ENCODE results near the gene ACTR8. TPM values are rescaled to one million over a fixed set of nuclear protein-coding genes. Genes with fewer than 3 reads are reported as not detected.

ACTR8 gene
- total and polyA plus RNA-seq, 2 of the 13 experiments (the other 11 are each of a cell fraction or from before 2014, with no cell fraction given) = 15.5 to 29.0 TPM

DNA sequence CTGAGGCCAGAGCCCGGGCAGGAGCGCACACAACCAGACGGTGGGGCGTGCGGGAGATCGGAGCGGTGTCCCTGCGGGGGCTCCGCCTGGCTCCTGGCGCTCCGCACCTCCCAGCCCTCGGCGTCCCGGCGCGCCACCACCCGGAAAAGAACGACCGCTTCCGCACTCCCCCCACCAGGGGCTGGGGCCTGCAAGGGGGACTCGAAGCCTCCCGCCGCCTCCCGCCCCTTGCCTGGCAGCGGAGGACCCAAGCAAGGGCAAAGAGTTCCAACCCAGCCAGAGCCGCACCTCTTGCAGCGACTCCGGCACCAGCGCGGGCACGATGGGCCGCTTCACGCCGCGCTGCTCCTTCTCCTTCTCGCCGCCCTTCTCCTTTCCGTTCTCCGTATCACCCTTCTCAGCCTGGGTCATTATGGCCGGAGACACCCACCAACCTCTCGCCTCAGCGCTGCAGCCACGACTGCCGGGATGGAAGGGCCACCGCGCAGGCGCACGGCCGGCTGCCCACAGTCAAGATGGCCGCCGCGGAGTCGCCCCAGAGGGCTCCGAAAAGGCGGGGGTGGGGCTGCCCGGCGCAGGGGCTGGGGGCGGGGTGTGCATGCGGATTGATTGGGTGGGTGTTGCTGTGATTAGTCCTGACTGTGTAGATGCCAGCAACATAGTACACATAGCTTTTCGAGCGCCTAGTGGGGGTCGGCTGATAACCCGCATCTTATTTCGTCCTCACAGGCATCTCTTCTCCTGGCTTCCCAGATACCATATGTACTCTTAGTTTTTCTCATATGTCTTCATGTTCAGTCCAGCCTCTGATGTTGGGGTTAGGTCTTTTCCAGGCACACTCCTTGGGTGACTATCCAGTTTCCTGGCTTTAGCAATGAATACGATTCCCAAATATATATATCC, at the start of gene ACTR8 (continued):
- TF ChIP-seq, protein P1, sequence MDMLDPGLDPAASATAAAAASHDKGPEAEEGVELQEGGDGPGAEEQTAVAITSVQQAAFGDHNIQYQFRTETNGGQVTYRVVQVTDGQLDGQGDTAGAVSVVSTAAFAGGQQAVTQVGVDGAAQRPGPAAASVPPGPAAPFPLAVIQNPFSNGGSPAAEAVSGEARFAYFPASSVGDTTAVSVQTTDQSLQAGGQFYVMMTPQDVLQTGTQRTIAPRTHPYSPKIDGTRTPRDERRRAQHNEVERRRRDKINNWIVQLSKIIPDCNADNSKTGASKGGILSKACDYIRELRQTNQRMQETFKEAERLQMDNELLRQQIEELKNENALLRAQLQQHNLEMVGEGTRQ (IDR thresholded peaks at IDR 0.05; ENCODE audit: low read depth, low read length) = no peak
- TF ChIP-seq, protein P1 (CRISPR knock-in tag; IDR thresholded peaks at IDR 0.05; ENCODE audit: borderline replicate concordance) = no peak
- TF ChIP-seq ZNF430 (CRISPR knock-in tag; IDR thresholded peaks at IDR 0.05) = peak; percentile 89; the same call in 1 of the 2 replicates
- no peak for TF ChIP-seq GTF2F1 (IDR thresholded peaks at IDR 0.05; ENCODE audit: low read length)
- TF ChIP-seq HCFC1 (IDR thresholded peaks at IDR 0.05; ENCODE audit: low read depth, low read length) = peak; percentile 65
- TF ChIP-seq SALL1 (CRISPR knock-in tag; IDR thresholded peaks at IDR 0.05) = peak; percentile 87
- TF ChIP-seq ZNF670 (CRISPR knock-in tag; IDR thresholded peaks at IDR 0.05; ENCODE audit: borderline replicate concordance) = peak; percentile 87
- TF ChIP-seq ZNF850 (CRISPR knock-in tag; conservative IDR thresholded peaks at IDR 0.05) = 0 out of 2 replicates have a peak, but pooled peaks have one; percentile 47
- no peak; the same call in 1 of the 2 replicates for TF ChIP-seq HMG20A (CRISPR knock-in tag; IDR thresholded peaks at IDR 0.05; ENCODE audit: borderline replicate concordance)
- TF ChIP-seq, protein P2, sequence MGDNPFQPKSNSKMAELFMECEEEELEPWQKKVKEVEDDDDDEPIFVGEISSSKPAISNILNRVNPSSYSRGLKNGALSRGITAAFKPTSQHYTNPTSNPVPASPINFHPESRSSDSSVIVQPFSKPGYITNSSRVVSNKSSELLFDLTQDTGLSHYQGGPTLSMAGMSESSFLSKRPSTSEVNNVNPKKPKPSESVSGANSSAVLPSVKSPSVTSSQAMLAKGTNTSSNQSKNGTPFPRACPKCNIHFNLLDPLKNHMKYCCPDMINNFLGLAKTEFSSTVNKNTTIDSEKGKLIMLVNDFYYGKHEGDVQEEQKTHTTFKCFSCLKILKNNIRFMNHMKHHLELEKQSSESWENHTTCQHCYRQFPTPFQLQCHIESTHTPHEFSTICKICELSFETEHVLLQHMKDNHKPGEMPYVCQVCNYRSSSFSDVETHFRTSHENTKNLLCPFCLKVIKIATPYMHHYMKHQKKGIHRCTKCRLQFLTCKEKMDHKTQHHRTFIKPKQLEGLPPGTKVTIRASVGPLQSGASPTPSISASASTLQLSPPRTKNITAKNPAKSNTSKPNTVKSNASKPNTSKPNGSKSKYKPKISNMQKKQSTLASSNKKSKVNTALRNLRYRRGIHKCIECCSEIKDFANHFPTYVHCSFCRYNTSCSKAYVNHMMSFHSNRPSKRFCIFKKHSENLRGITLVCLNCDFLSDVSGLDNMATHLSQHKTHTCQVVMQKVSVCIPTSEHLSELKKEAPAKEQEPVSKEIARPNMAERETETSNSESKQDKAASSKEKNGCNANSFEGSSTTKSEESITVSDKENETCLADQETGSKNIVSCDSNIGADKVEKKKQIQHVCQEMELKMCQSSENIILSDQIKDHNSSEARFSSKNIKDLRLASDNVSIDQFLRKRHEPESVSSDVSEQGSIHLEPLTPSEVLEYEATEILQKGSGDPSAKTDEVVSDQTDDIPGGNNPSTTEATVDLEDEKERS (CRISPR knock-in tag; IDR thresholded peaks at IDR 0.05) = no peak
- TF ChIP-seq, protein P3, sequence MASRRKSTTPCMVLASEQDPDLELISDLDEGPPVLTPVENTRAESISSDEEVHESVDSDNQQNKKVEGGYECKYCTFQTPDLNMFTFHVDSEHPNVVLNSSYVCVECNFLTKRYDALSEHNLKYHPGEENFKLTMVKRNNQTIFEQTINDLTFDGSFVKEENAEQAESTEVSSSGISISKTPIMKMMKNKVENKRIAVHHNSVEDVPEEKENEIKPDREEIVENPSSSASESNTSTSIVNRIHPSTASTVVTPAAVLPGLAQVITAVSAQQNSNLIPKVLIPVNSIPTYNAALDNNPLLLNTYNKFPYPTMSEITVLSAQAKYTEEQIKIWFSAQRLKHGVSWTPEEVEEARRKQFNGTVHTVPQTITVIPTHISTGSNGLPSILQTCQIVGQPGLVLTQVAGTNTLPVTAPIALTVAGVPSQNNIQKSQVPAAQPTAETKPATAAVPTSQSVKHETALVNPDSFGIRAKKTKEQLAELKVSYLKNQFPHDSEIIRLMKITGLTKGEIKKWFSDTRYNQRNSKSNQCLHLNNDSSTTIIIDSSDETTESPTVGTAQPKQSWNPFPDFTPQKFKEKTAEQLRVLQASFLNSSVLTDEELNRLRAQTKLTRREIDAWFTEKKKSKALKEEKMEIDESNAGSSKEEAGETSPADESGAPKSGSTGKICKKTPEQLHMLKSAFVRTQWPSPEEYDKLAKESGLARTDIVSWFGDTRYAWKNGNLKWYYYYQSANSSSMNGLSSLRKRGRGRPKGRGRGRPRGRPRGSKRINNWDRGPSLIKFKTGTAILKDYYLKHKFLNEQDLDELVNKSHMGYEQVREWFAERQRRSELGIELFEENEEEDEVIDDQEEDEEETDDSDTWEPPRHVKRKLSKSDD (CRISPR knock-in tag; IDR thresholded peaks at IDR 0.05; ENCODE audit: low read depth) = no peak; the same call in 1 of the 2 replicates
- TF ChIP-seq ZNF780A (CRISPR knock-in tag; IDR thresholded peaks at IDR 0.05) = no peak
- TF ChIP-seq SP1 (IDR thresholded peaks at IDR 0.05) = no peak
- peak; percentile 63 for TF ChIP-seq SP1 (CRISPR knock-in tag; IDR thresholded peaks at IDR 0.05)
- TF ChIP-seq FOSL2 (CRISPR knock-in tag; IDR thresholded peaks at IDR 0.05) = peak; percentile 29; the same call in 1 of the 2 replicates
- no peak for TF ChIP-seq HHEX (CRISPR knock-in tag; IDR thresholded peaks at IDR 0.05)
- peak; percentile 59 for TF ChIP-seq AGO1 (IDR thresholded peaks at IDR 0.05; ENCODE audit: low read depth, low read length, poor library complexity, severe bottlenecking)
- TF ChIP-seq ZFX (CRISPR knock-in tag; IDR thresholded peaks at IDR 0.05; ENCODE audit: low read depth) = peak; percentile 97

All from HepG2 (cell line).